Midbrain (tissue), 1 donor: ENCODE results near the gene OSTN.
"Not testable (repeated sequence)": the region's sequence is repeated elsewhere in the genome, so short reads cannot be mapped to it uniquely, and the experiment has no call there.

Experiments
- DNase-seq: peaks from one replicate; lab custom pipeline; 2025; lab: John Stamatoyannopoulos, UW

The OSTN gene

GRCh38 chr3:191268737-191269136 lies 69.7 kb downstream of the OSTN start:
- DNase-seq, result no peak

- DNase-seq, result no peak
Measured at GRCh38 chr3:191269289-191270085, 70.4 kb downstream of the OSTN start.

GRCh38 chr3:191275244-191275643 lies 76.2 kb downstream of the OSTN start:
- not testable (repeated sequence) for DNase-seq

- DNase-seq, result no peak
Measured at GRCh38 chr3:191275751-191276150, 76.7 kb downstream of the OSTN start.

GRCh38 chr3:191280111-191280510 lies 81.1 kb downstream of the OSTN start:
- no peak for DNase-seq

GRCh38 chr3:191280882-191281281 lies 81.8 kb downstream of the OSTN start:
- DNase-seq, result no peak

- no peak for DNase-seq
Measured at GRCh38 chr3:191282251-191283185, 83.5 kb downstream of the OSTN start.

- no peak for DNase-seq
Measured at GRCh38 chr3:191283400-191283799, 84.4 kb downstream of the OSTN start.

GRCh38 chr3:191290311-191291025 lies 91.4 kb downstream of the OSTN start:
- no peak for DNase-seq

GRCh38 chr3:191292243-191293015 lies 93.4 kb downstream of the OSTN start:
- DNase-seq, result no peak

GRCh38 chr3:191294291-191294690 lies 95.2 kb downstream of the OSTN start:
- DNase-seq, result no peak

- DNase-seq, result no peak
Measured at GRCh38 chr3:191296041-191296541, 97.0 kb downstream of the OSTN start.

GRCh38 chr3:191298846-191299245 lies 99.8 kb downstream of the OSTN start:
- no peak for DNase-seq

- DNase-seq, result no peak
Measured at GRCh38 chr3:191300422-191300821, 101.4 kb downstream of the OSTN start.

- DNase-seq, result no peak
Measured at GRCh38 chr3:191301017-191301416, 102.0 kb downstream of the OSTN start.

- DNase-seq, result no peak
Measured at GRCh38 chr3:191301782-191302411, 102.9 kb downstream of the OSTN start.

GRCh38 chr3:191302451-191302850 lies 103.4 kb downstream of the OSTN start:
- no peak for DNase-seq

- no peak for DNase-seq
Measured at GRCh38 chr3:191303596-191303995, 104.6 kb downstream of the OSTN start.

- DNase-seq, result no peak
Measured at GRCh38 chr3:191306428-191306827, 107.4 kb downstream of the OSTN start.

GRCh38 chr3:191307341-191307740 lies 108.3 kb downstream of the OSTN start:
- DNase-seq, result no peak

- DNase-seq, result no peak
Measured at GRCh38 chr3:191313296-191313695, 114.3 kb downstream of the OSTN start.
